ENCODE results near the gene ZNF536. TPM values are rescaled to one million over a fixed set of nuclear protein-coding genes. Genes with fewer than 3 reads are reported as not detected.

ZNF536 gene
- polyA plus RNA-seq, 1 donor (not counting 4 experiments of a cell fraction or from before 2014, with no cell fraction given), result not detected

- no peak for FAIRE-seq
Observed at GRCh38 chr19:30376826-30377425, 4.7 kb downstream of the ZNF536 start.

GRCh38 chr19:30378701-30379100 is 6.5 kb downstream of the ZNF536 start:
- Histone ChIP-seq H3K4me1 (ENCODE audit: control insufficient read depth, extremely low read depth, insufficient read depth, low read length) (no peaks in the 10 kb centered on the region), H2AFZ (ENCODE audit: control insufficient read depth, low read length) (no peak overlapping the region), H3K4me3 (ENCODE audit: control insufficient read depth in 2 of 3, extremely low read depth in 1 of 3, insufficient read depth in 2 of 3, low read depth in 1 of 3, low read length in 3 of 3) (no peak overlapping the region), H3K36me3 (ENCODE audit: control insufficient read depth in 2 of 2, extremely low read depth in 1 of 2, insufficient read depth in 2 of 2, low read length in 2 of 2) (no peaks in the 10 kb centered on the region), H3K27ac (ENCODE audit: control insufficient read depth, insufficient read depth, low read length) (no peak overlapping the region), H3K9ac (ENCODE audit: control insufficient read depth, extremely low read depth, insufficient read depth, low read length) (no peak overlapping the region), H3K9me3 (ENCODE audit: control insufficient read depth, low read depth, low read length) (peaks cover 7% of the 10 kb centered on the region), H3K4me2 (ENCODE audit: control insufficient read depth, extremely low read depth, insufficient read depth, low read depth, low read length) (no peak overlapping the region), H4K20me1 (ENCODE audit: control insufficient read depth, extremely low read depth, insufficient read depth, low read length) (no peaks in the 10 kb centered on the region), H3K79me2 (ENCODE audit: control insufficient read depth, insufficient read depth, low read length) (no peaks in the 10 kb centered on the region), H3K9me1 (ENCODE audit: control insufficient read depth, extremely low read depth, insufficient read depth, low read length) (no peaks in the 10 kb centered on the region), H3K27me3 (ENCODE audit: control insufficient read depth, extremely low read depth, insufficient read depth, low read length) (peaks cover 19% of the 10 kb centered on the region)
- no peak for DNase-seq (ENCODE audit: low read depth, low spot score)
- dilution Hi-C loops (cut with MboI; ENCODE audit: extremely low pct_ligation_motif_present, low sequenced_read_pairs), result no loop called here
- TF ChIP-seq, protein P1, sequence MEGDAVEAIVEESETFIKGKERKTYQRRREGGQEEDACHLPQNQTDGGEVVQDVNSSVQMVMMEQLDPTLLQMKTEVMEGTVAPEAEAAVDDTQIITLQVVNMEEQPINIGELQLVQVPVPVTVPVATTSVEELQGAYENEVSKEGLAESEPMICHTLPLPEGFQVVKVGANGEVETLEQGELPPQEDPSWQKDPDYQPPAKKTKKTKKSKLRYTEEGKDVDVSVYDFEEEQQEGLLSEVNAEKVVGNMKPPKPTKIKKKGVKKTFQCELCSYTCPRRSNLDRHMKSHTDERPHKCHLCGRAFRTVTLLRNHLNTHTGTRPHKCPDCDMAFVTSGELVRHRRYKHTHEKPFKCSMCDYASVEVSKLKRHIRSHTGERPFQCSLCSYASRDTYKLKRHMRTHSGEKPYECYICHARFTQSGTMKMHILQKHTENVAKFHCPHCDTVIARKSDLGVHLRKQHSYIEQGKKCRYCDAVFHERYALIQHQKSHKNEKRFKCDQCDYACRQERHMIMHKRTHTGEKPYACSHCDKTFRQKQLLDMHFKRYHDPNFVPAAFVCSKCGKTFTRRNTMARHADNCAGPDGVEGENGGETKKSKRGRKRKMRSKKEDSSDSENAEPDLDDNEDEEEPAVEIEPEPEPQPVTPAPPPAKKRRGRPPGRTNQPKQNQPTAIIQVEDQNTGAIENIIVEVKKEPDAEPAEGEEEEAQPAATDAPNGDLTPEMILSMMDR (optimal IDR thresholded peaks at IDR 0.05 in 1 of 3, IDR thresholded peaks at IDR 0.05 in 1 of 3, conservative IDR thresholded peaks at IDR 0.05 in 1 of 3; ENCODE audit: extremely low read depth in 1 of 3, insufficient read depth in 2 of 3, low read length in 3 of 3), result no peak
- no peak for TF ChIP-seq EZH2 (IDR thresholded peaks at IDR 0.05; ENCODE audit: low read length)
- no peak for FAIRE-seq

More at GRCh38 chr19:30376826-30377425, 4.7 kb downstream of the ZNF536 start:
- Histone ChIP-seq H3K4me2 (ENCODE audit: control insufficient read depth, extremely low read depth, insufficient read depth, low read depth, low read length) (no peak overlapping the region), H3K9me1 (ENCODE audit: control insufficient read depth, extremely low read depth, insufficient read depth, low read length) (no peaks in the 10 kb centered on the region), H4K20me1 (ENCODE audit: control insufficient read depth, extremely low read depth, insufficient read depth, low read length) (no peaks in the 10 kb centered on the region), H3K36me3 (ENCODE audit: control insufficient read depth in 2 of 2, extremely low read depth in 1 of 2, insufficient read depth in 2 of 2, low read length in 2 of 2) (no peaks in the 10 kb centered on the region), H3K27ac (ENCODE audit: control insufficient read depth, insufficient read depth, low read length) (no peak overlapping the region), H3K4me3 (ENCODE audit: control insufficient read depth in 2 of 3, extremely low read depth in 1 of 3, insufficient read depth in 2 of 3, low read depth in 1 of 3, low read length in 3 of 3) (no peak overlapping the region), H3K9me3 (ENCODE audit: control insufficient read depth, low read depth, low read length) (peaks cover 7% of the 10 kb centered on the region), H3K79me2 (ENCODE audit: control insufficient read depth, insufficient read depth, low read length) (no peaks in the 10 kb centered on the region), H3K4me1 (ENCODE audit: control insufficient read depth, extremely low read depth, insufficient read depth, low read length) (no peaks in the 10 kb centered on the region), H3K27me3 (ENCODE audit: control insufficient read depth, extremely low read depth, insufficient read depth, low read length) (peaks cover 23% of the 10 kb centered on the region), H2AFZ (ENCODE audit: control insufficient read depth, low read length) (no peak overlapping the region), H3K9ac (ENCODE audit: control insufficient read depth, extremely low read depth, insufficient read depth, low read length) (no peak overlapping the region)
- dilution Hi-C loops (cut with MboI; ENCODE audit: extremely low pct_ligation_motif_present, low sequenced_read_pairs), result no loop called here
- no peak for DNase-seq (ENCODE audit: low read depth, low spot score)
- TF ChIP-seq EZH2 (IDR thresholded peaks at IDR 0.05; ENCODE audit: low read length), result no peak
- TF ChIP-seq, protein P1 (optimal IDR thresholded peaks at IDR 0.05 in 1 of 3, IDR thresholded peaks at IDR 0.05 in 1 of 3, conservative IDR thresholded peaks at IDR 0.05 in 1 of 3; ENCODE audit: extremely low read depth in 1 of 3, insufficient read depth in 2 of 3, low read length in 3 of 3), result no peak

Data from keratinocyte (primary cell).